ENCODE measurements around the gene PKNOX2. TPM values are rescaled to one million over a fixed set of nuclear protein-coding genes. Genes with fewer than 3 reads are reported as not detected.

Gene PKNOX2
- total RNA-seq, 4 donors from 2014 or later: 0.51 to 4.3 (median 2.3) TPM

- no peak for TF ChIP-seq CTCF (IDR thresholded peaks at IDR 0.05; ENCODE audit: low read depth)
Measured at GRCh38 chr11:125233116-125233515, 68.6 kb downstream of the PKNOX2 start.

- TF ChIP-seq CTCF (IDR thresholded peaks at IDR 0.05; ENCODE audit: low read depth): no peak
Measured at GRCh38 chr11:125233736-125234275, 69.3 kb downstream of the PKNOX2 start.

DNA sequence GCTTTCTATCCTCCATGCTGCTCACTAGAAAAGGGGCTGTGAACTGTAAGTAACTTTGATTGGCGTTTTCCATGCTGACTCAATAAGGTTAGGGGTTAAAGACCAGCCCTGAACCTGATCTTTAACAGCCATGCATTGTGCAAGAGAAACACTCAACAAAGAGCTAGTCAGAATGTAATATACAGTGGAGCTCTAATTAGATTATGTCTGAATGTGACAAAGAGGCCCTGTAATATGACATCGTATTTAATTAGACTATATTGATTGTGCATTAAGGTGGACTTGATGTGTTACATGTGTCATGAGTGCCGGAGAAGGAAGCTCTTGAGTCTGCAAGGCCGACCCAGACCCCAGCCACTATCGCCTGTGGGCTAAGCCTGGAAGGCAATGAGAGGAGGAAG is 70.5 kb downstream of the PKNOX2 start:
- TF ChIP-seq CTCF (IDR thresholded peaks at IDR 0.05; ENCODE audit: low read depth): no peak

- TF ChIP-seq CTCF (IDR thresholded peaks at IDR 0.05; ENCODE audit: low read depth): no peak
Measured at GRCh38 chr11:125236072-125236825, 71.7 kb downstream of the PKNOX2 start.

- no peak for TF ChIP-seq CTCF (IDR thresholded peaks at IDR 0.05; ENCODE audit: low read depth)
Measured at GRCh38 chr11:125239585-125240560, 75.3 kb downstream of the PKNOX2 start.

DNA sequence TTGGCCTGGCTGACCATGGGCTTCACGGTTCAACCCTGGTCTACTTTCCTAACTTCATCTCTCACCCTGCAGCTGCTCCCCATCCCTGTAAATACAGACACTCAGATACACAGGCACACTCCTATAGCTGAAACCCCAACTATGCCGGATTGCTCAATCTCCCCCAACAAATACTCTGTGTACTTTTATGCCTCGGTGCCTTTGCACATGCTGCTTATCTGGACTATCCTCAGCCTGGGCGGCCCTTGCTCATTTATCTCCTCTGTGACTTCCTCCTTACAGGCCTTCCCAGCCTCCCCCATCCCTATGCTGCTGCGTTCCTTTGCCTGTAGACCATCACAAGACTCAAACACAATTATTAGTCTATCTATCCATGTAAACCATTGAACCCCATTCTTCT is 76.6 kb downstream of the PKNOX2 start:
- no peak for TF ChIP-seq CTCF (IDR thresholded peaks at IDR 0.05; ENCODE audit: low read depth)
